Measurements from ENCODE around the gene AMN.

The AMN gene

DNA sequence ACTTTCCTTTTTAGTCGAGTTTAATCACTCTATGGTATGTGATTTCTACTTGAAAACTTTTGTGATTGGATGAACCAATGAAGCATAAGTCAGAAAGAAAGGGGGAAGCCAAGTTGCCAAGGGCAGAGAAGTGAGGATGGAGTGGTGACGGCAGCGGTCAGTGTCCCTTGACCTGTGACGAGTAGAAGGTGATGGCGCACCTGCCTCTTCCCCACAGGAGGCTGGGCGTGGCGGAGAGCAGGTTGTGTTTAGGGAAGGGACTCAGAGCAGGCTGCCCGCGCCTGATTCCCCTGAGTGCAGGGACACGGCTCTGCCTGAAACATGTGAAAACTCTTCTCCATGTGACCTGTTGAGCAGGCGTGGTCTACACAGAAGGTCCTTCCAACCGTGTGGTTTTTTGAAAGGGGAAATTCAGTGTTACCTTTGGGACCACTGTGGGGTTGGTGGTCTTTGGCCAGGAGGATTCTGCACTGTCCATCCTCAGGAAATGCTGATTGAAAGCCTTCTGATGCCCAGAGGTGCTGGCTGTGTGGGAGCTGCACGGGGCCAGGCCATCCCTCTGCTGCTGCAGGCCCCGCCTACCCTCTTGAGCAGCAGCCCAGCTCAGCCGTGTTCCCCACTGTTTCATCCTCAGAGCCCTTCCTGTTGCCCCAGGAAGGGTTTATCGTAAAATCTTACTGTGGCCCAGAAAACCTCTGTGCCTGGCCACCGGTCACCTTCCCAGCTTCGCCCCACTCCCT, 23.5 kb upstream of the AMN start:
- no peak for DNase-seq (ENCODE audit: low read depth in 2 of 2)

DNA sequence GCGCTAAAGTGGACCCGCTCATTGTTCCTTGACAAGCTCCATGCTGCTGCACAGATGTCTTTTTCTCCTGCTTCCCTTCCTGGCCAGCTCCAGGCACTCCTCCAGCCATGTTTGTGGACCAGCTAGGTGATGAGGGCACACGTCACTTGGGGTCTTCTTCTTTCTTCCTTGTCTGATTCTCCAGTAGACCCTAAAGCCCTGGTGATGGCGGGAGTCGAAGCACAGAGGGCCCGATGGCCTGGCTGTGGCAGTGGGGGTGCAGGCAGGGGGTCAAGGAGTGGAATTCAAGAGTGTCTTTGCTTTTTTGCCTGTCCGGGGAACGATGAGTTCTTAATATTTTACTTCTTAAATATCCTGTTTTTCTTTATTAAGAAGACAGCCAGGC, 23.0 kb upstream of the AMN start:
- no peak for DNase-seq (ENCODE audit: low read depth in 2 of 2)

DNA sequence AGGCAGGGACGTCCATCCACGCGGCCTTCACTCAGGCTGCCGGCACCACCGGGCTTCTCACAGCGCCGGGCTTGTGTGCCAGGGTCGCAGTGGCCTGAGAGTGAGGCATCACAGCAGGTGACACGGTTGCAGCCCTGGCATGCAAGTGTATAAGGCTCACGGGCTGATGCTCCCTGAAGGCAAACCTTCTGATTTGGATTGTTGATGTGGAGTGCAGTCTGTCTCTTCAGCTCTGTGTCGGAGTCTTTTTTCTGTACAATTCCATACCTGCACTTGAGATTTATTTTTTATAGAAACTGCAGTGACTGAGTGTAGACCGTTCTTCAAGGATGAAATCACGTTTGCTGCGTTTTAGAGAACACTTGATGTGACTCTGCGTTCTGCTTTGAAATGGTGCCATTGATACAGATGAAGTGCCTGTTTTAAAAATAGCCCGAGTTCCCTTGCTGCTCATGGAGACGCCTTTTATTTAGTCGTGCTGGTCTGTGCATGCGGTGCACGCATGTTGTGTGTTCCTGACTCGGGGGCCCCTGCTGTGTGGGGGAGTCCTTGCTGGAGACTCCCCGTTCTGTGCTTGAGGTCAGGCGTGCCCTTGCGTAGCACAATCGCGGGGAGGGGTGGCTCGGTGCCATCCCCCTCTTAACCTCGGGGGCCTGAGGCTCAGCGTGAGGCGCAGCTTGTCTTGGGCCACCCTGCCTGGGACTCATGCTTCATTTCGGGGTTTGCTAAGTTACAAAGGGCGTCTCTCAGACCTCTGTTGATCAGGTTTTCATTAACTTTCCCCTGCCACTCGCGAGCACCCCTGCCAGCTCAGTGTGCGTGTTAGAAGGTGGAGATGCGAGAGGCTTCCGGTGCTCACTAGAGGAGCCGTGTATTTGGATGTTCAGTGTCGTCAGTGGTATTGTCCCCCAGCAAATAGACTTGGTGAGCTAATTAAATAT, 21.6 kb upstream of the AMN start:
- DNase-seq (ENCODE audit: low read depth in 2 of 2): no peak

DNA sequence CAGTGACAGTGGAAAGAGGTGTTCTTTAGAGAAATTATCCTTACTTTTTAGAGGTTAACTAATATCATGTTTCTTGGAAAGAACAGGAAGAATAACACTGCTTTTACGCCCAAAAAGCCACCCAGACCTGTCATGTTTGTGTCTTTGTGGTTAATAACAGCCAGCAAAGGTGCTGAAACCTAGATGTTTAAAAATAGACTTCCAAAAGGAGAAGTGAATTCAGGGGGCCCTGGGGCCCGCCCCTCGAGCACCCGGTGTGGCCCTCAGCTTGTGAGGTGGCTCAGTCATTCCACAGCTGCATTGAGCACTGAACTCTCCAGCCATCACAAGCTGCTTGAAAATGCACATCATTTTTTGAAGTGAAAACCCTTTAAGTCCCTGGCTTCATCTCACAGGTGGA, 20.8 kb upstream of the AMN start:
- DNase-seq (ENCODE audit: low read depth in 2 of 2): no peak

DNA sequence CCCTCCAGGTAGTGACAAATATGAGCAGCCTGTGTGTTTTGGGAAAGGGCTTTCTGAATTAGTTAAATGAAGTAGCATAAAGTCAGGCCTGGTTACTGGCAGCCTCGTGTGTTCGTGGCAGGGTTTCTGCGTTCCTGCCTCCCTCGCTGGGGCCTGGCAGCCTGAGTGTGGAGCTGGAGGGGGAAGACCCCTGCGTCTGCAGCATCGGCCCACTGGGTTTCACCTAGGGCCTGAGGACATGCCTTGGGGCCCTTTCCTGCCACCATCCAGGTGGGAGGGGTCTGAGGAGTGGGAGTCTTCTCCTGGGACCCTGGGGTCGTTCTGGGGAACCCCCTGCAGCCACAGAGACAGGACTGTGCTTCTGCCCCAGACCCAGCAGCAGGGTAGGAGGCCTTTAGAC, 20.4 kb upstream of the AMN start:
- DNase-seq (ENCODE audit: low read depth in 2 of 2): no peak

DNA sequence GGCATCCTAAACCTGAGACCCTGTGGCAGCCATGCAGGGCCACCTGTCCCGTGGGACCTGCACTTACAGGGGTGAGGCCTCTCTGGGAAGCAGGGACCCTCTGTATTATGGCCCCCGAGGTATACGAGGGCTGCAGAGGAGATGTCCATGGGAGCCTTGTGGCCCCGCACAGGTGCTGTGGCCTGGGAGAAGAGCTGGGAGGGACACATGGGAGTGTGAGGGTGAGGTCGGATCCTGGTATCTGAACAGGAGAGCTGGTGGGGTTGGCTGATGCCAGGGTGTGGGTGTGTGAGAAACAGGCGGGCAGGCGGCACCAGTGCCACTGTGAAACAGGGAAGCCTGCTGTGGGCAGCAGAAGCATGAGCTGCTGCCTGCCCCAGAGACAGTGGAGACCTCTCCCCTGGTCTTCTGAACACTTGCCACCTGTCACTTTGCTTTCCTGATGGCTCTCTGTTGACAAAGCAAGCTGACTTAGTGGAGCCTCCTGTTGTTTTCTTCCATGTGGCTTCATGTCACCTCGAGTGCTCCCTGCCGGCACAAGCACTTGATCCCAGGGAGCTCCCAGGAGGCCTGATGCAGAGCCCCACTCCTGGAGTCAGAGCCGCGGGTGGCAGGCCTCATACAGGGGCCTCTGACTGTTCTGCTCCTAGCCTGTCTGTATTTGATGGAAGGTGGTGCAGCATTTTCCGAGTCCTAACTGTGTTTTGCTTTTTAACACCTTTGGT, 19.8 kb upstream of the AMN start:
- no peak for DNase-seq (ENCODE audit: low read depth in 2 of 2)

DNA sequence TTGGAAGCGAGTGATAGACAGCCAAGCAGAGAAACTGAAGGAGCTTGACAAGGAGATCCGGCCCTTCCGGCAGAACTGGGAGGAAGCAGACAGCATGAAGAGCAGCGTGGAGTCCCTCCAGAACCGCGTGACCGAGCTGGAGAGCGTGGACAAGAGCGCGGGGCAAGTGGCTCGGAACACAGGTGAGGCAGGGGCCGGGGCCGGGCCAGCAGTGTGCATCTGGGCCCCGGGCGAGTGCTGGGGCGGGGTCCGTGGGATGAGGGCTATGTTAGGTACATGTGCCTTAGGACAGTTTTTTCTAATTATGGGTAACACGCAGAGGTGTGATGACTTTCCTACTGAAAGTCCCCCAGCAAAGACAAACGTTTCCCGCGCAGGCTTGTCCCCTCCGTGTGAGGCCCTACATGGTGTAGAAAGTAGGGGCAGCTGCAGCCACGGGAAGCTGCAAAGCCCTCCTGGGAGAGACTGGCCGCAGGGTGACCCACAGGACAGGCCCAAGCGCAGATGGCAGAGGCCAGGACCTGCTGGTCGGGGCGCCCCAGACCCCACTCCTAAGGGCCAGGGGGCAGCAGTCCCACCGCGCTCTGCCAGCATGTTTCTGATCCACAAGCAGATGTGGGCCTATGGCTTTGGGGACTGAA, 19.1 kb upstream of the AMN start:
- DNase-seq (ENCODE audit: low read depth in 2 of 2): no peak

DNA sequence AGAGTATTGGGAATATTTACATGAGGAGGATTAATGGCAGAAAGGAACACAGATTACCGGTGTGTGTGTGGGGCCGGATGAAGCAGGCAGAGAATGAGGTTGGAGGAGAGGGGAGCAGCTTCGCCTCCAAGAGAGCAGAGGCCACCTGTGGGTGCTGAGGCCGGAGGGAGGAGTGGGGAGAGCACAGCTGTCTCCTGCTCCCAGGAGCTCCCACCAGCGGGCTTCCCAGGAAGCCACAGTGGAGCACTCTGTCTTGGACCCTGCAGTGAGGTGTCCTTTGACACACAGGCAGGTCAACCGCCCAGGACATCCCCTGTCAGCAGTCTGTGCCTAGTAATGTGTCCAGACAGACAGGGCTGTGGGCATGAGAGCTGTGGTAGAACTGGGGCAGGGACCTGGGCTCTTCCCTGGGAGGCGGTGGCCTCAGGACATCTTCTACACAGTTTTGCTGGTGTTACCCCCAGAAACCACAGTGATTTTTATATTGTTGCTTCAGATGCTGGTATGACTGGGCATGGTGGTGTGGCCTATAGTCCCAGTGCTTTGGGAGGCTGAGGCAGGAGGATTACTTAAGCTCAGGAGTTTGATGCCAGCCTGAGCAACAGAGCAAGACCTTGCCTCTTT, 18.5 kb upstream of the AMN start:
- no peak for DNase-seq (ENCODE audit: low read depth in 2 of 2)

DNA sequence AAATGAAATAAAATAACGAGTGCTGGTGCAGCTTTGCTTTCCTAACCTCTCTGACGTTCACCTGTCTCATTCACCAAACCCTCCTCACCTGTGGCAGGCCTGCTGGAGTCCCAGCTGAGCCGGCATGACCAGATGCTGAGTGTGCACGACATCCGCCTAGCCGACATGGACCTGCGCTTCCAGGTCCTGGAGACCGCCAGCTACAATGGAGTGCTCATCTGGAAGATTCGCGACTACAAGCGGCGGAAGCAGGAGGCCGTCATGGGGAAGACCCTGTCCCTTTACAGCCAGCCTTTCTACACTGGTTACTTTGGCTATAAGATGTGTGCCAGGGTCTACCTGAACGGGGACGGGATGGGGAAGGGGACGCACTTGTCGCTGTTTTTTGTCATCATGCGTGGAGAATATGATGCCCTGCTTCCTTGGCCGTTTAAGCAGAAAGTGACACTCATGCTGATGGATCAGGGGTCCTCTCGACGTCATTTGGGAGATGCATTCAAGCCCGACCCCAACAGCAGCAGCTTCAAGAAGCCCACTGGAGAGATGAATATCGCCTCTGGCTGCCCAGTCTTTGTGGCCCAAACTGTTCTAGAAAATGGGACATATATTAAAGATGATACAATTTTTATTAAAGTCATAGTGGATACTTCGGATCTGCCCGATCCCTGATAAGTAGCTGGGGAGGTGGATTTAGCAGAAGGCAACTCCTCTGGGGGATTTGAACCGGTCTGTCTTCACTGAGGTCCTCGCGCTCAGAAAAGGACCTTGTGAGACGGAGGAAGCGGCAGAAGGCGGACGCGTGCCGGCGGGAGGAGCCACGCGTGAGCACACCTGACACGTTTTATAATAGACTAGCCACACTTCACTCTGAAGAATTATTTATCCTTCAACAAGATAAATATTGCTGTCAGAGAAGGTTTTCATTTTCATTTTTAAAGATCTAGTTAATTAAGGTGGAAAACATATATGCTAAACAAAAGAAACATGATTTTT, 17.1 kb upstream of the AMN start:
- no peak for DNase-seq (ENCODE audit: low read depth in 2 of 2)

DNA sequence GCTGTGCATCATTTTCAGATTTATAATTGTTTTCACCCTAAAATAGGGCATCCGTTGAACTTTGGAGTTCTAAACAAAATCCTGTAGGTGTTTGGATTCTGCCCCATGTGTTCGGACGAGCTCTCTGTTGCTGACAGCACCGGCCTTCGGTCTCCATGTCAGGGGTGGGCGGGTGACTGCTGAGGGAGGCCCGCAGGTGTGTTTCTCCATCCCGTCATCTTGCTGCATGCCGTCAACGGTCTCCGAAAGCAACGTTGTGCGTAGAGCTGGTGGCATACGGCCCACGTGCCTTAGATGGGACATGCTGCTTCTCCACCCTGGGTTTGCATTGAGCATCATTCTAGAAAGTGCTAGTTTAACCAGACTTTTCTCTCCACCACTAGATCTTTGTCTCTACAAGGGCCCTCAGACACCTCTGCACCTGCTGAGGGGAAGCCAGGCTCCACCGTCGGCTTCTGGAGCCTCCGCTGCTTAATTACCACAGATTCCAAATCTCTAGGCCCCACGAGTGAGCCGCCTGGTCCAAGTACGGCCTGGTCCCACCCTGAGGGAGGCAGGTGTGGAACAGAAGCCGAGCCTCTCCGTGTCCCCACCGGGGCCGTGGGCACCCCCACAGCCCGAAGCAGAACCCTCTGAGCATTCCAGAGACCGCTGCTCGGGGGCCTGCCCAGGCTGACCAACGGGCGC, 15.7 kb upstream of the AMN start:
- DNase-seq (ENCODE audit: low read depth in 2 of 2): no peak

DNA sequence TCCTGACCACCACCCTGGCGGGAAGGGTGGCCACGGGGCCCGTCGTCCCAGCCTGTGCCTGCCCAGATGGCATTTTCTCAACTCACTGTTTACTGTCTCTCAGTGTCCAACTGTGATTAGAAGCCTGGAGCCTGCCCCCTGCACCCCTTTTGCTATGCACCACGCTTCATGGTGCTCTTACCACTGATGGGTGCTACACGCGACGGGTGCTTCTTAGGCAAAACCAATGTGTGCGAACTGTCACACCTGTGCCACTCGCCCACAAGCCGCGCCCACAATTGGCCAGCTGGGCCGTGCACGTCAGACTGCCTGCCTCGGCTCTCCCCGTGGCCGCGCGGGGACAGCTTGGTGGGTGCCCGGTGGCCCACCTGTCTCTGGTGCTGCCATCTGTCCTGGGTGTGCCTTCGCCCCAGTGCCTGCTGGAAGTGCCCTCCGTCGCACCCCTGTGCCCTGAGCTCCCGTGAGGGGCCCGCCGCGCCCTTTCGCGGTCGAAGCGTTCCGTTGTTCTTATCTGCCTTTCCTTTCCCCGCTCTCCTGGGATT, 15.1 kb upstream of the AMN start:
- no peak for DNase-seq (ENCODE audit: low read depth in 2 of 2)

DNA sequence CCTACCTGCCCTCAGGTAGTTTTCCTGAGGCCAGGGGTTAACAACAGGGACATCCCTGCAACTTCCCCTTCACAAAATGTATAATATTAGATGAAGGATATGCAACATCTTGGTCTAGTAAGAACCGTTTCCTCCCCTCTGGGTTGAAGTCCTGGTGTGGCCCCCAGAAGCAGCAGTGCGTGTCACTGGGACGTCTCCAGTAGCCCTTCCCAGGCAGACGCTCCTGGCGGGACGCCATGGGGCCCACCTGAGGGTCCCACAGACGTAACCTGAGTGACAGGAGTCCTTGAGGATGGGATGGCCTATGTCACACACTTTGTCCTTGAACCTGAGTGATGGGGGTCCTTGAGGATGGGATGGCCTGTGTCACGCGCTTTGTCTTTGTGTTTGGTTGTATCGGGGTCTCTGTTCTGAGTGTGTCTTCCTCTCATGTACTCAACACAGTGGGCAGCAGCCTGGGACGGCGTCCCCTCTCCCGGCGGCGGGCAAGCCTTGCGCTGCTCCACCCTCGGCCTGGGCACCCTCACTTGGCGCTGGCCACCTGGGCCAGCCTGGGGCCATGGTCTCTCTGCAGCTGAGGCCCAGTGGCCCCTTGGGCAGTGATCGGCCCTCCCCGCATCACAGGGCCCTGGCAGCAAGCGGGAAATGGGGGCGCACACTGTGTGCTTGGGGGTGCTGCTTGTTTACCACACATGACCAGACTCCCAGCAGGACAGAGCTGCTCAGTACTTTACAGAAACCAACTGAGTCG, 14.3 kb upstream of the AMN start:
- DNase-seq (ENCODE audit: low read depth in 2 of 2): no peak

DNA sequence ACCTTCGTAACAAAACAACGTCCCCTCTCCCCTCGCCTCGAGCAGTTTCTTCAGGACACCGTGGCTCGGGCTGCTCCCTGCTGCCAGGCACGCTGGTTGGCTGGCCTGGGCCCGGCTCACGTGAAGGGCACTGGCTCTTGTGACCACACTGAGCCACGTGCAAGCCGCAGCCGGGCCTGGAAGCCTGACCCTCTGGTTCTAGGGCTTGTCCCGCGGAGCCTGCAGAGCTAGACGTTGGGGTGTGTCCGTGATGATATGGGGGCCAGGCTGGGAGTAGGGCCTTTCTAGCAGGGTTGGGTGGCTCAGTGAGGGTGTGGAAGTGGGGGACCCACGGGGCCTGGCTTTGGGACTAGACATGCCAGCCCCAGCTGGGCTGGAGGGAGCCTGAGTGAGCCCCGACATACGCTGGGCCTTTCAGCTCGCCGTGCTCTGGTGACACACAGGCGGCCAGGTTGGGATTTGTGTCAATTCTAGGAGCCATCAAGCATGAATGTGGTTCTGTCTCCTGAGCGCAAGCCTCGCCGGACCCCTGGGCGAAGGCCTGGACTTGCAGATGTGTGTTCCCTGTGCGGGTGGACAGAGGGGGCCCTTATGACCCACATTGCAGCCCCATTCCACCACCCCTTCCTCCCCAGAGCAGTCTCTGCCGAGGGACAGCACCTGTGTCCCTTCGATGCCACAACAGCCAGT, 13.6 kb upstream of the AMN start:
- DNase-seq (ENCODE audit: low read depth in 2 of 2): no peak

DNA sequence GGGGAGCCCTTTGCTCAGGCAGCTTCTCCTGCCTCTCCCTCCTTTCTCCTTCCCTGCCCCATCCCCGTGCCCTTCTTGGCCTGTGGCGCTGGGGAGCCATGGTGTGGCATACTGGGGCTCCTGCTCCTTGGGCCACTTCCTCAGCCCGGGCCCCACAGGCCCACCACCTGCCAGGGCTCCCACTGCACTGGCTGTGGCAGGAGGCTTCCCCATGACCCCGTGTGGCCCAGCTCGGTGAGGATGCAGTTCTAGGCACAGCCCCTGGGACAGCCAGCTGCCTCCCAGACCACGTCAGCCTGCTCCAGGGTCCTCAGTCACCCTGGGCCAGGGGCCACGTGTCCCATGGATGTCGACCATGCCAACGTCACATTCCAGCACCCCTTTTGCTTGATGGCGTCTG, 13.0 kb upstream of the AMN start:
- DNase-seq (ENCODE audit: low read depth in 2 of 2): no peak

DNA sequence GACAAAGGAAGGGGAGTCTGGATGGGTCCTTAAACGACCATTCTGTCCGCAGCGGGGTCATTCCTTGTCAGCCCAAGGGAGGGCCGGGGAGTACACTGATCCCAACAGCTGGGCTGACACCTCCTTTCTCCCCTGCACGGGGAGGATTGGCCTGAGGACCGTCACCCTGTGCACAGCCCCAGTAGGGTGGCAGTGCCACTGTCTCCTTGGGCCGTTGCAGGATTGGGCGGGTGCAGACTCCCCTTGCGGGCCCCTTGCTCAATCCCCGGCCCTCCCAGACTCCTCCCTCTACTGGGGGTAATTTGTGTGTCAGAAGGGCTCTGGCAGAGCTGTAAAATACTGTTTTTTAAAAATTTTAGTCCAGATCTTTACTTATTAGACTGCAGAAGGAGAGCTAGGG, 12.6 kb upstream of the AMN start:
- DNase-seq (ENCODE audit: low read depth in 2 of 2): no peak

DNA sequence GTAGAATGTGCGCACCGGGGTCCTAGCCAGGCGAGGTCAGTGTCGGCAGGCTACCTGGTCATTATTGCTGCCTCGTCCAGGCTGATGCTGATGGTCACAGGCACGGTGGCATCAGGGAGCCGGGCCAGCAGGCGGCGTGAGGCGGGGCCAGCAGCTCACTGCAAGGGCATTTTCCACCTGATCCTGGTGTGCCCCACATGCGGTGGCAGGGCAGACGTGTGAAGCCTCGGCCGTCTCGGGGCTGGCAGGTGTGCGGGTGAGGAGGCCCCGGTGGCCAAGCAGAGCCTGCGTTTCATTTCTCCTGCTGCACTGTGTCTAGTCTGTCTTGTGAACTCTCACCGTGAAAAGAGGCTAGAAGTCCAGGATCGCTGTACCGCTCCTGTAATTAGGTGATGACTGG, 12.0 kb upstream of the AMN start:
- DNase-seq (ENCODE audit: low read depth in 2 of 2): no peak

DNA sequence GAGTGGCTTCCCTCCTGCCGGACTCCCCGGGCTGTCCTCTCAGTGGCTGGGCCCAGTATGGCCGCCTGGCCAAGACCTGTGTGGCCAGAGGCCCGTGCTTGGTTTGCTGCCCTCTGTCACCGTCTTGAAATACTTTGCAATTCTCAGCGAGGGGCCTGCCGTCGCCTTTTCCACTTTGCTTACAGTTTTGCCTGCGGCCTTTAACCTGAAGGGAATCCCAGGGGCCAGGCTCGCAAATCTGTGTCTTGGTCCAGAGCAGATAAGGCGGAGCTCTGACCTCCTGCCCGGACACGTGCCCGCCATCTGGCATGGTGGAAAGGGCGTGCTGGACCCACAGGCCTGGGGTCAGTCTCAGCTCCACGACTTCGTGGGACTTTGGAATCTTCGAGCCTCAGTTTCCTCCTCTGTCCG, 10.9 kb upstream of the AMN start:
- DNase-seq (ENCODE audit: low read depth in 2 of 2): no peak
